H9 (cell line): ENCODE results near the gene KEL. TPM values are rescaled to one million over a fixed set of nuclear protein-coding genes. Genes with fewer than 3 reads are reported as not detected.

Source experiments
- DNase-seq: peaks from one replicate; pipeline ENCODE4 v3.0.0-alpha.2; 2017
- H2AFZ ChIP-seq: one replicate; pipeline ENCODE4 v1.6.1; 2013; ENCODE audit warnings: mild to moderate bottlenecking, low read length, control low read depth, moderate library complexity
- H2AK5ac ChIP-seq: 2 replicates; pipeline ENCODE4 v1.6.1; 2013; ENCODE audit warnings: low read length, control low read depth, mixed read lengths; ENCODE audit not compliant: insufficient read length
- H2BK120ac ChIP-seq: one replicate; pipeline ENCODE4 v1.6.1; 2013; ENCODE audit warnings: low read depth, mild to moderate bottlenecking, low read length, control low read depth, inconsistent platforms; ENCODE audit not compliant: poor library complexity, severe bottlenecking
- H2BK12ac ChIP-seq: 2 replicates; pipeline ENCODE4 v1.6.1; 2013; ENCODE audit warnings: low read length, control low read depth, mixed read lengths, low read depth; ENCODE audit not compliant: insufficient read length
- H2BK15ac ChIP-seq: 2 replicates; pipeline ENCODE4 v1.6.1; 2013; ENCODE audit warnings: low read depth, low read length, control low read depth
- H2BK20ac ChIP-seq: one replicate; pipeline ENCODE4 v1.6.1; 2013; ENCODE audit warnings: low read depth, mild to moderate bottlenecking, low read length, control low read depth, inconsistent platforms; ENCODE audit not compliant: poor library complexity, severe bottlenecking
- H2BK5ac ChIP-seq: 2 replicates; pipeline ENCODE4 v1.6.1; 2013; ENCODE audit warnings: low read length, control low read depth, mixed read lengths; ENCODE audit not compliant: insufficient read length
- H3K14ac ChIP-seq: 2 replicates; pipeline ENCODE4 v1.6.1; 2013; ENCODE audit warnings: low read length, control low read depth; ENCODE audit not compliant: insufficient read depth
- H3K18ac ChIP-seq: 2 replicates; pipeline ENCODE4 v1.6.1; 2013; ENCODE audit warnings: low read depth, mild to moderate bottlenecking, mixed read lengths, low read length, control low read depth; ENCODE audit not compliant: insufficient read length
- H3K23ac ChIP-seq: 2 replicates; pipeline ENCODE4 v1.6.1; 2013; ENCODE audit warnings: low read length, control low read depth, mixed read lengths, low read depth; ENCODE audit not compliant: insufficient read length
- H3K23me2 ChIP-seq: 2 replicates; pipeline ENCODE4 v1.6.1; 2013; ENCODE audit warnings: low read depth, mild to moderate bottlenecking, mixed read lengths, low read length, control low read depth; ENCODE audit not compliant: insufficient read length, poor library complexity, severe bottlenecking
- H3K27ac ChIP-seq: 2 replicates; pipeline ENCODE4 v1.5.1; 2013; ENCODE audit warnings: low read length, control low read depth, mixed read lengths, low read depth; ENCODE audit not compliant: insufficient read length
- H3K27me3 ChIP-seq: 2 replicates; pipeline ENCODE4 v1.6.1; 2013; ENCODE audit warnings: low read length, control low read depth, inconsistent platforms; ENCODE audit not compliant: insufficient read depth
- H3K4ac ChIP-seq: 2 replicates; pipeline ENCODE4 v1.6.1; 2013; ENCODE audit warnings: low read depth, mild to moderate bottlenecking, control low read depth, inconsistent platforms, low read length, moderate library complexity
- H3K4me1 ChIP-seq: 2 replicates; pipeline ENCODE4 v1.6.1; 2013; ENCODE audit warnings: low read length, control low read depth, inconsistent platforms; ENCODE audit not compliant: insufficient read depth
- H3K4me2 ChIP-seq: 2 replicates; pipeline ENCODE4 v1.6.1; 2013; ENCODE audit warnings: low read length, control low read depth, mixed read lengths; ENCODE audit not compliant: insufficient read length, insufficient read depth
- H3K56ac ChIP-seq: 2 replicates; pipeline ENCODE4 v1.6.1; 2013; ENCODE audit warnings: low read depth, mild to moderate bottlenecking, mixed read lengths, low read length, control low read depth; ENCODE audit not compliant: insufficient read length
- H3K79me1 ChIP-seq: 2 replicates; pipeline ENCODE4 v1.6.1; 2013; ENCODE audit warnings: low read depth, mild to moderate bottlenecking, moderate library complexity, low read length, control low read depth, inconsistent platforms; ENCODE audit not compliant: insufficient read depth, poor library complexity, severe bottlenecking
- H3K79me2 ChIP-seq: 2 replicates; pipeline ENCODE4 v1.6.1; 2013; ENCODE audit warnings: low read length, control low read depth, inconsistent platforms; ENCODE audit not compliant: insufficient read depth
- H3K9ac ChIP-seq: 2 replicates; pipeline ENCODE4 v1.6.1; 2013; ENCODE audit warnings: low read length, control low read depth, mixed read lengths; ENCODE audit not compliant: insufficient read length; ENCODE audit errors: extremely low read depth
- H3K9me3 ChIP-seq: one replicate; pipeline ENCODE4 v1.6.1; 2013; ENCODE audit warnings: low read depth, low read length, inconsistent platforms; ENCODE audit not compliant: control insufficient read depth
- H3T11ph ChIP-seq: one replicate; pipeline ENCODE4 v1.6.1; 2013; ENCODE audit warnings: mild to moderate bottlenecking, low read length, control low read depth, inconsistent platforms
- H4K20me1 ChIP-seq: one replicate; pipeline ENCODE4 v1.6.1; 2013; ENCODE audit not compliant: control insufficient read depth, insufficient read length, insufficient read depth
- H4K5ac ChIP-seq: 2 replicates; pipeline ENCODE4 v1.6.1; 2013; ENCODE audit warnings: low read depth, mild to moderate bottlenecking, mixed read lengths, low read length, control low read depth; ENCODE audit not compliant: insufficient read length
- H4K8ac ChIP-seq: replicated peaks from 2 replicates; pipeline ENCODE4 v1.6.1; 2013; ENCODE audit warnings: low read length, control low read depth, mixed read lengths, low read depth; ENCODE audit not compliant: insufficient read length
- H4K91ac ChIP-seq: 2 replicates; pipeline ENCODE4 v1.6.1; 2013; ENCODE audit warnings: low read depth, mild to moderate bottlenecking, moderate library complexity, mixed read lengths, low read length, control low read depth; ENCODE audit not compliant: insufficient read length
- H3K27ac Mint-ChIP-seq, 3 experiments: 2 replicates in 2 of 3; 3 replicates in 1 of 3; pipeline ENCODE4 v1.8.0; 2020 to 2021; ENCODE audit warnings: mixed read lengths in 3 of 3, mild to moderate bottlenecking in 1 of 3, moderate library complexity in 1 of 3
- H3K27me3 Mint-ChIP-seq: 2 replicates; pipeline ENCODE4 v1.8.0; 2021; ENCODE audit warnings: low read depth, mild to moderate bottlenecking, moderate library complexity, mixed read lengths
- H3K36me3 Mint-ChIP-seq, 3 experiments: 2 replicates in 2 of 3; 3 replicates in 1 of 3; pipeline ENCODE4 v1.8.0; 2020 to 2021; ENCODE audit warnings: low read depth in 3 of 3, mixed read lengths in 3 of 3; ENCODE audit not compliant: insufficient read depth in 1 of 3
- H3K4me1 Mint-ChIP-seq, 2 experiments: 2 replicates each; pipeline ENCODE4 v1.8.0; 2020; ENCODE audit warnings: mixed read lengths in 2 of 2
- H3K4me3 Mint-ChIP-seq, 2 experiments: 2 replicates in 1 of 2; 3 replicates in 1 of 2; pipeline ENCODE4 v1.8.0; 2020 to 2021; ENCODE audit warnings: mild to moderate bottlenecking in 2 of 2, mixed read lengths in 2 of 2, moderate library complexity in 1 of 2
- H3K9me3 Mint-ChIP-seq, 2 experiments: 2 replicates in 1 of 2; 3 replicates in 1 of 2; pipeline ENCODE4 v1.8.0; 2020; ENCODE audit warnings: mild to moderate bottlenecking in 2 of 2, mixed read lengths in 2 of 2, moderate library complexity in 1 of 2
- CTCF ChIP-seq: fragments of 200-600 bp; sonication (generic); conservative IDR thresholded peaks from 3 replicates; pipeline ENCODE4 v1.8.0; 2021; ENCODE audit warnings: antibody characterized with exemption, mild to moderate bottlenecking
- WGBS: extraction: QIAGEN DNeasy Blood & Tissue Kit; methylation state at CpG from one replicate; pipeline ENCODE4 v1.1.7; 2013; ENCODE audit warnings: missing lambda C conversion rate, low lambda C conversion rate, mixed read lengths; ENCODE audit not compliant: insufficient read length; ENCODE audit errors: extremely low coverage; 5-methylcytosine and 5-hydroxymethylcytosine counted together
- total RNA-seq: library from RNA; stranded (reverse); gene quantifications from 2 replicates; pipeline ENCODE4 v1.2.1, GENCODE V29; 2021

KEL gene
- total RNA-seq, 1 experiment from 2014 or later = 1.5 TPM

- WGBS = no CpG with 5 or more reads among the region's 4 CpGs
- H3K14ac ChIP-seq = no peak overlapping the region
- no peaks in the 10 kb centered on the region for H4K20me1 ChIP-seq
- no peak overlapping the region for H3K23ac ChIP-seq
- no peaks in the 10 kb centered on the region for H3K79me1 ChIP-seq
- no peak overlapping the region for H3K18ac ChIP-seq
- no peak overlapping the region for H3T11ph ChIP-seq
- H2BK5ac ChIP-seq = no peak overlapping the region
- no peak overlapping the region for H3K9ac ChIP-seq
- no peak for DNase-seq
- H3K79me2 ChIP-seq = no peaks in the 10 kb centered on the region
- no peak overlapping the region for H4K8ac ChIP-seq
- H3K56ac ChIP-seq = no peak overlapping the region
- H3K9me3 Mint-ChIP-seq = no peaks in the 10 kb centered on the region
- H3K36me3 Mint-ChIP-seq = peaks cover 0 to 3% (median 0%) of the 10 kb centered on the region in 3 experiments; a peak in 2 of 7 replicates
- TF ChIP-seq CTCF = no peak
- no peak overlapping the region for H3K4me3 Mint-ChIP-seq
- H3K4me2 ChIP-seq = no peak overlapping the region
- H4K5ac ChIP-seq = no peak overlapping the region
- no peak overlapping the region for H3K4ac ChIP-seq
- H2BK15ac ChIP-seq = no peak overlapping the region
- H2BK20ac ChIP-seq = no peak overlapping the region
- H3K27me3 ChIP-seq = no peaks in the 10 kb centered on the region
- H2AFZ ChIP-seq = no peak overlapping the region
- no peaks in the 10 kb centered on the region for H3K23me2 ChIP-seq
- H3K9me3 ChIP-seq = no peaks in the 10 kb centered on the region
- no peak overlapping the region for H4K91ac ChIP-seq
- H3K27ac Mint-ChIP-seq = no peak overlapping the region
- H3K27me3 Mint-ChIP-seq = peaks cover 1% of the 10 kb centered on the region
- no peaks in the 10 kb centered on the region for H3K4me1 ChIP-seq
- H3K4me1 Mint-ChIP-seq = peaks cover 2 to 8% of the 10 kb centered on the region in 2 experiments
- no peak overlapping the region for H2BK12ac ChIP-seq
- H3K27ac ChIP-seq = no peak overlapping the region
- no peak overlapping the region for H2BK120ac ChIP-seq
- H2AK5ac ChIP-seq = no peak overlapping the region
Measured at GRCh38 chr7:142938611-142939010, 23.6 kb downstream of the KEL start.
